Left ventricle myocardium superior (tissue), 1 donor: ENCODE measurements around the gene CHRNA1. TPM values are rescaled to one million over a fixed set of nuclear protein-coding genes. Genes with fewer than 3 reads are reported as not detected.

Experiments
- ATAC-seq: fragments of 200-7000 bp; cut with Tn5 transposase; one replicate; pipeline ENCODE4 v1.9.1; 2020; ENCODE audit warnings: mild to moderate bottlenecking, moderate library complexity
- DNase-seq: peaks from one replicate; pipeline ENCODE4 v3.0.0-alpha.2; 2020
- intact Hi-C: fragments of 100-400 bp; cut with micrococcal nuclease; formaldehyde crosslinking; loops from one replicate; pipeline ENCODE4 v1.11.0; 2022
- long read RNA-seq: library from polyadenylated mRNA; unstranded; transcript quantifications from one replicate; pipeline ENCODE4 v2.0.0, GENCODE V29; 2021
- total RNA-seq: library from RNA; stranded (reverse); fragmentation: NEBNext Ultra II Directional; extraction: Animal tissue kit (Norgen Biotek cat#: 25700); gene quantifications from one replicate; pipeline ENCODE4 v1.2.1, GENCODE V29; 2021
- donor health status: DM: no; HTN: yes; CAD: no; lungs with severe emphysema.

Gene CHRNA1
- not detected for total RNA-seq
- long read RNA-seq: 0 reads

DNA sequence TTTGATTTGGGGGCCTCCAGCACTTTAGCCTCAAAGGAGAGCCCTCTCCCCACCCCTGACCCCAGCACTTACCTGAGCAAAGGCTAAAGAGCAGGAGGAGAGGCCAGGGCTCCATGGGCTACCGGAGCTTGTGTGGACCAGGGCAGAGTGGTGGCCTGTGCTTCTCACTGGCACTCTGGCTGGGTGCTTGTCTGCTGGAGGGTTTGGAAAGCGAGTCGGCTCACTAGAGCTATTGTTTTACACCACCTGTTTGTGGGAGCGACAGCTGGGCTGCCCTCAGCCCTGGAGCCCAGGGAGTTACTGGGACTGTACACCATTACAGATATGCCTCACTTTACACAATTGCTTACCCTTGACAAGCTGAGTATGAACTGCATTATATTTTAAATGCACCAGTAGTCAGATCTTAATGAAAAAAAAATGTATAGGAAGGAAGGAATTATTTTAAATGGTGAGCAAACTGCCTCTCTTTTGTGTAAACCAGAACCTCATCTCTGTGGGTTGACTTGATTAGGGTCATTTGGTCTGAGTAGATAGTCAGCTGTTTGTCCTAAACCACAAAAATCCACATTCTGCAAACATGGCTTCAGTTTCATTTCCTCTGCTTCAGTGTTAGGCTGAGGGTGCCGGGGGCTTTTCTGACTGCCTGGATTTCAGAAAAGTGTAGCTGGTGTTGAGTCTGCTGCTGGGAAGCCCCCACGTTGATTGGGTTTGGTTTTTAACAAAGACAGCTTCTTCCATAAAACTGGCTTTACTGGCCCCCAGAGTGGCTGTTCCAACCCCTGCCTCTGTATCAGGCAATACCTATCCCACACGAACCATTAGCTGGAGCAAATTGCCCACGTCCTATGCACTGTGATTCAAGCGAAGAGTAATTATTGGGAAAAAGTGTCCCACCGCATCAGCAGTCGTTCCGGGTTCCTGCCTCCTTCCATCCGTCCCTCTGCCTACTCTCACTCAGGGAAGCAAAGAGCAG is at the start of gene CHRNA1:
Gene CHRNA1, minus strand, starts transcription at position 193 of the 976 bp plus-strand sequence. Its CDS starts 78 bp downstream, at position 115.
- ATAC-seq (no peak), DNase-seq (no peak)
- intact Hi-C loops: no loop called here

DNA sequence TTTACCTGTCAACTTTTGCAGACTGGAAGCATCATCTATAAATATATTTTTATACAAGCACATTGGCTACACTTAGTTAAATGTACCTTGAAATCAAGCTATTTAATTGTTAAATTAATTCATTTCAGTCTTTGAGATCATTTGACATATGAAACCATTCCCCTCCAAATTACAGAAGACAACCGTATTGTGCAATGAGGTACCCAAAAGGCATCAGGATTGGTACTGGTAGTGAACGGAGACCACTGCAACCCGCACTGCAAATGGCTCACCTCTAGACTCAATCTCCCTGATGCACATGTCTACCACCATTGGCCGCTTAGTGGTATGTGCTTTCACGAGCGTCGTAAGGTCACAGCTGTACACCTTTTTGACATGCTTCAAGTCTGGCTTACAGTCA is 47.8 kb upstream of the CHRNA1 start:
- ATAC-seq: no peak
- intact Hi-C loops: no loop called here
- DNase-seq: no peak

DNA sequence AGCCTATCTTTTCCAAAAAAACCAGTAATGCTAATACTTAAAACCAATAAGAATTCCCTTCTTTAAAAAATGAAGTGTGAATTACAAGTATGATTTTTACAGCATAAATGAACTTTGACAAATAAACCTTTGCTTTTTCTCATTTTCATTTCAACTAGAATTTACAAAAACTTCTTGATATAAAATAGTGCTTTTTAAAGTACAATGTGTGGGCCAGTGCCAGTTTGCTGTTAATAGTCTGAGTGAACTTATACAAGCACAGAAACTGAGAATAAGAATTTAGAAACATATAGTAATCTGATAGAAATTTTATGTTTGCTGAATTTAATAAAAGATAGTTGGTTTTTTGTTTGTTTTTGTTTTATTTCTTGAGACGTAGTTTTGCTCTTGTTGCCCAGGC is 43.7 kb upstream of the CHRNA1 start:
- no peak for DNase-seq
- no peak for ATAC-seq
- intact Hi-C loops: no loop called here

GRCh38 chr2:174805803-174806202 is 41.5 kb upstream of the CHRNA1 start:
- ATAC-seq: no peak
- no peak for DNase-seq
- intact Hi-C loops: no loop called here

- DNase-seq (no peak), ATAC-seq (no peak)
- intact Hi-C loops: no loop called here
Measured at GRCh38 chr2:174802459-174802858, 38.2 kb upstream of the CHRNA1 start.

DNA sequence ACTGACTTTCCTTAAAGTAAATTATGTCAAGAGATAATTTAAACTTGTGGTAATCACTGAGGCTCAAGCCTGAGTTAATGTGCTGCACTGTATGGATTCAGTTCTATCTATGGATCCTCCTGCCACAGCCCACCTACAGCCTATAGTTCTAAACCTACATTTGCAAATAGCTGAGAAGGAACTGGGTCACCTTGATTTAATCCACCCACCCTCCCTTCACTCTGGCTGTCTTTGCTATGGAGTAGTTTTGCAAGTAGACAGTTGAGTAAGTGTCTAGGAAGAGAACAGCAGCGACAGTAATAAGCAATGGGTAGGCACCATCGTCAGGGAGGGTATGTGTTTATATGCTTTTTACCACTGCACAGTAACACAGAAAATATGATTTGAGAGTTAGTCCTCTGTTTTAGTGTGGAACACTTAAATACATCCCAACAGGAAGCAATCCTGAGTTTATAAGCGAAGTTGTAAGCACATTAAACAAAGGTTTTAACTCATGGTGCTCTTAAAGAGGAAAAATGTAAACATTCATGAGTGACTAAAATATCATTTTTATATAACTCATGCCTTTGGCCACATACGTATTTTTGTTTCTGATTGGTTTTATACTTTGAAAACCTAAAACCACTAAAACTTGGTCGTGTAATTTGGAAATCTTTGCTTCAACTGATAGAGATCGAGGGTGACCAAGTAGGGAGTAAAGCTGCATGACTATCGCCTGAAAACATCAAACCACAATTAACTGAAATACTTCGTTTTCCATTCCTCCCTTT is 36.3 kb upstream of the CHRNA1 start:
- intact Hi-C loops: no loop called here
- no peak for DNase-seq

GRCh38 chr2:174798801-174799200 is 34.5 kb upstream of the CHRNA1 start:
- intact Hi-C loops: no loop called here
- no peak for DNase-seq
- ATAC-seq: no peak

More for the DNA sequence above, 36.3 kb upstream of the CHRNA1 start:
- no peak for ATAC-seq

DNA sequence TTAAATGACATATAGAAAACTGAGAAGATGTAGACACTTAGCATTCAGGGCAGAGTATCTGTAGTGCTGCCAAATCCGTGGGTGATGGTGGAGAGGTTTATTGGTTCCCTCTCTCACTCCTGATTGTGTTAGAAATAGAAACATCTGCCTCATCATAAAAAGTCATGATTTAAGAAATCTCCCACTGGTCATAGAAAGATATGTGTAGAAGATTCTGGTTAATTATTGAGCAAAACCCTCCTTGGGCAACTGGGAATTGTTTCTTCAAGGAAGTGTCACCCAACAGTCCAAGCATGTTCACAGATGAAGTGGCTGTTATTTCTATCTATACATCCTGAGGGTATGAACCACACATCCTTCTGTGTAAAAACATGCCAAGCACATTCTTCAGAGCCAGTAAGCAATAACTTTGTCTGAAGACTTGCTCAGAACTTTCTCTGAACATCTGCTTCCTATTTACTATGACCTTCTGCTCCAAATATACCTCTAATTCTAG is 33.6 kb upstream of the CHRNA1 start:
- DNase-seq: no peak
- ATAC-seq: no peak
- intact Hi-C loops: no loop called here

GRCh38 chr2:174796319-174796771 is 32.1 kb upstream of the CHRNA1 start:
- no peak for ATAC-seq
- intact Hi-C loops: no loop called here

DNA sequence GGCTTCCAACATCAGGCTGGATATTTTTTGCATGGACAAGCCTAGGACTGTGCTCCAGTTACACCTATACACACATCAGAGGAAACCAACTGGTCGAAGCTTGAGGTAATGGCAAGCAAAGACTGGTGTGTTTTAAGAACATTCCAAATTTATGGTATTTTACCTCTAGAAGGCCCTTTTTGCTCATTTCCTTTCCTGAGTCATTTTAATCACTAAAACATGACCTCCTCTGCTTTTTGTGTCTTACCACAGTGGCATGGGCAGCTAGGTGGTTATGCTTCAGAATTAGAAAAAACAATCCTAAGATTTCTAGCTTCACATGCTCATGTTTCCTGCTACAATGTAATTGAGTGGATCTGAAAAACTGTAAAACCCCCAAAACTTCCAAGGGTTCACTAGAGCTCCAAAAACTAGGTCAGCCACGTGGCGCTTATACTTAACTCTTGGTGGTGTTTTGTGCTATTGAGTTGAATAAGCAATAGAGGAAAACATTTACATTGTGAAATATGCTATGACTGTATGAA is 30.6 kb upstream of the CHRNA1 start:
- DNase-seq (no peak), ATAC-seq (no peak)
- intact Hi-C loops: no loop called here

More at GRCh38 chr2:174796319-174796771, 32.1 kb upstream of the CHRNA1 start:
- DNase-seq: no peak

- no peak for ATAC-seq
- intact Hi-C loops: no loop called here
- DNase-seq: no peak
Measured at GRCh38 chr2:174792309-174793025, 28.2 kb upstream of the CHRNA1 start.

DNA sequence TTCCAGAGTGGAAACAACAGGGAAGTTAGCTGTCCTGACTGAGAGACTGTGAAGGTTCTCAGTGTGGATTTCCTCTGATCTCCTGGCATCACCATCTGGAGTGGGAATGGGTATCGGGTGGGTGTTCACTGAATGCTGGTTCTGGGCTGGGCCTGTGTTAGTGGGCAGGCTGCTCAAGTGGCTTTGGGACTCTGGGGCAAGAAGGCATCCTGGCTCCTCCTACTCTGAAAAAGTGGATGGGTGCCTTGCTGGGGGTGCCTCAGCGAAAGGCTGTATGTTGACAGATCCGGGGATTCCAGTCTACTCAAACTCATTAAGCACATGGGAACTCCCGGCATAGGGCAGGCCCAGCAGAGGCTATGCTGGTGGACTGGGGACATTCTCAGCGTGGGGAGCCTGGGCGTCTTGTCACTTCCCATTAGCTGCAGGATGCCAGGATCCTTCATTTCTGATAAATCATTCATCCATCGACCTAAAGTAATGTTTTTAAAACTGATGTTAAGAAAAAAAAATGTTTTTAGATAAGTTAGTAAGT is 27.5 kb upstream of the CHRNA1 start:
- ATAC-seq (no peak), DNase-seq (no peak)
- intact Hi-C loops: no loop called here

GRCh38 chr2:174791020-174791419 is 26.7 kb upstream of the CHRNA1 start:
- no peak for ATAC-seq

DNA sequence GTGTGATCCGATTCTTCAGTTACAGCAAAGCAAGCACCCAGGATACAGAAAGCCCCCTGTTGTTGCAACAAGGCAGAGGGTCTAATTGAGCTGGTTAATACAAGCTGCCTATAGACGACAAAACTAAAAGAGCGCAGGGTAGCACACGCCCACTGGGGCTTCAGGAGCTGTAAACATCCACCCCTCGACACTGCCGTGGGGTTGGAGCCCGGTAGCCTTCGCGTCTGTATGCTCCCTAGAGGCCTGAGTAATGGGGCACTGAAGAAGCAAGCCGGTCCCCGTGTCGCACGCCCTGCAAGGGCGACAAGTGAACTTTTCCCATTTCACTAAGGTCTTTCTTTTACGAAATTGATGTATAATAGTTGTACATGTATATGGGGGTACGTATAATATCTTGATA is 24.7 kb upstream of the CHRNA1 start:
- ATAC-seq (no peak), DNase-seq (no peak)
- intact Hi-C loops: no loop called here

More at GRCh38 chr2:174791020-174791419, 26.7 kb upstream of the CHRNA1 start:
- intact Hi-C loops: no loop called here
- no peak for DNase-seq

- no peak for ATAC-seq
- intact Hi-C loops: no loop called here
- no peak for DNase-seq
Measured at GRCh38 chr2:174788291-174788929, 24.1 kb upstream of the CHRNA1 start.

DNA sequence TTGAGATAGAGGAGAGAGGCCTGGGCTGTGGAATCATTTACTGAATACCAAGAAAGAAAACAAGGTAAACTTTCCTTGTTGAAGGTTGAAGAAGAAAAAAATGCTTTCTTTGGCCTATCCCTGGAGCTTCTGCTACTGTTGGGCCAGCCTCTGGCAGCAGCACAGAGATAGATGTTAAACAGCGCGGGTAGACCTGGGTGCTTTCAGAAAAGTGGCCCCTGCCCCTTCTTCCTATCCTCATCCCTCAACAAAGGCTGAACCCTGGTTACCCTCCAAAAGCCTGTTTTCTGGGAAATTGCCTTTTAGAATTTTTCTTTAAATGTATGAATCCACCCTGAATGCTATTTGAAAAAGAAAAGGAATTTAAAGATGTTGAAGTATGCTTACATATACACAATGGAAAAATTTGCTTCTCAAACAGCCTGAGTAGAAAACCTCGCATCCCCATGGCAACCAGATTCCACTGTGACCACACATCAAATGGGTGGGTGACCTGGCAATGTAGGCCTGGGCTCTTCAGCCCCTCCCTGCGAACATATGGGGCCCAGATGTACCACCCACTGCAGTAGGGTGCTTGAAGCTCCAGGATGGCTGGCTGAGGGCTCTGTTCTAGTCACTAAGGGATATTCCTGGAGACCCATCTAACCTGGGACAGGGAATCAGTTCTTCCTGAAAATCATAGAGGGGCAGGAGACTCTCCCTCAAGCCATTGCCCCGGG is 23.4 kb upstream of the CHRNA1 start:
- DNase-seq (no peak), ATAC-seq (no peak)
- intact Hi-C loops: no loop called here

- intact Hi-C loops: no loop called here
- no peak for ATAC-seq
- no peak for DNase-seq
Measured at GRCh38 chr2:174786066-174786725, 21.9 kb upstream of the CHRNA1 start.
